Measurements from ENCODE around the gene RNGTT.

GRCh38 chr6:88563277-88563625 lies 400.2 kb downstream of the RNGTT start:
- TF ChIP-seq CTCF (IDR thresholded peaks at IDR 0.05 in 2 of 3, conservative IDR thresholded peaks at IDR 0.05 in 1 of 3; ENCODE audit: control insufficient read depth in 2 of 3, extremely low read depth in 1 of 3, insufficient read depth in 1 of 3, low read depth in 3 of 3, low read length in 3 of 3) (no peak), LARP7 (IDR thresholded peaks at IDR 0.05) (no peak), NFYB (IDR thresholded peaks at IDR 0.05; ENCODE audit: insufficient read depth, low read depth, low read length) (no peak), MXI1 (IDR thresholded peaks at IDR 0.05; ENCODE audit: low read depth, low read length) (no peak), EP300 (IDR thresholded peaks at IDR 0.05; ENCODE audit: borderline replicate concordance in 1 of 2, control insufficient read depth in 1 of 2, low read depth in 2 of 2, low read length in 2 of 2) (no peak), POLR2A (IDR thresholded peaks at IDR 0.05; ENCODE audit: low read depth, low read length) (no peak), SMC3 (IDR thresholded peaks at IDR 0.05; ENCODE audit: borderline replicate concordance, low read length) (no peak), MYC (IDR thresholded peaks at IDR 0.05; ENCODE audit: insufficient read depth, insufficient read length, insufficient replicate concordance, low read length, severe bottlenecking) (no peak), SP1 (IDR thresholded peaks at IDR 0.05; ENCODE audit: low read depth, low read length) (no peak), SMARCA5 (IDR thresholded peaks at IDR 0.05) (no peak), RCOR1 (conservative IDR thresholded peaks at IDR 0.05; ENCODE audit: low read depth, low read length) (no peak), FOS (IDR thresholded peaks at IDR 0.05; ENCODE audit: borderline replicate concordance, extremely low read depth, insufficient read length) (no peak)
